ENCODE measurements around the gene CATSPERZ. TPM values are rescaled to one million over a fixed set of nuclear protein-coding genes. Genes with fewer than 3 reads are reported as not detected.
"Not testable (repeated sequence)": the region's sequence is repeated elsewhere in the genome, so short reads cannot be mapped to it uniquely, and the experiment has no call there.

Gene CATSPERZ
- total RNA-seq, 2 experiments from 2014 or later = not detected

- Mint-ChIP-seq H3K4me1 (peaks cover 27% of the 10 kb centered on the region), H3K36me3 (ENCODE audit: low read depth) (peaks cover 19% of the 10 kb centered on the region), H3K9me3 (no peaks in the 10 kb centered on the region), H3K27me3 (no peaks in the 10 kb centered on the region), H3K4me3 (no peak overlapping the region), H3K27ac (no peak overlapping the region)
- no peak for DNase-seq
- ChIA-PET CTCF (interaction anchor here (0.6 to 1.2 kb wide), 3 partner anchors 10 to 28 kb away, joined by 3 to 4 read pairs (median 3); no protein-coding TSS in a partner anchor), POLR2A (no interaction called here)
Measured at GRCh38 chr11:64321533-64321932, 21.4 kb downstream of the CATSPERZ start.

GRCh38 chr11:64322925-64323260 lies 22.7 kb downstream of the CATSPERZ start:
- Mint-ChIP-seq H3K27ac (no peak overlapping the region), H3K4me1 (peaks cover 19% of the 10 kb centered on the region), H3K9me3 (no peaks in the 10 kb centered on the region), H3K36me3 (ENCODE audit: low read depth) (peaks cover 10% of the 10 kb centered on the region), H3K4me3 (no peak overlapping the region), H3K27me3 (no peaks in the 10 kb centered on the region)
- ChIA-PET CTCF (interaction anchor here (0.9 to 1.7 kb wide), 4 partner anchors 9 to 21 kb away, joined by 3 to 9 read pairs (median 4); no protein-coding TSS in a partner anchor), POLR2A (no interaction called here)
- DNase-seq = no peak

GRCh38 chr11:64323373-64323772 lies 23.2 kb downstream of the CATSPERZ start:
- ChIA-PET CTCF (interaction anchor here (0.9 to 1.7 kb wide), 4 partner anchors 8 to 23 kb away, joined by 3 to 9 read pairs (median 4); no protein-coding TSS in a partner anchor), POLR2A (no interaction called here)
- H3K27ac Mint-ChIP-seq = no peak overlapping the region
- no peak for DNase-seq
- peaks cover 10% of the 10 kb centered on the region for H3K36me3 Mint-ChIP-seq (ENCODE audit: low read depth)
- H3K9me3 Mint-ChIP-seq = no peaks in the 10 kb centered on the region
- no peaks in the 10 kb centered on the region for H3K27me3 Mint-ChIP-seq
- peaks cover 16% of the 10 kb centered on the region for H3K4me1 Mint-ChIP-seq
- no peak overlapping the region for H3K4me3 Mint-ChIP-seq

DNA sequence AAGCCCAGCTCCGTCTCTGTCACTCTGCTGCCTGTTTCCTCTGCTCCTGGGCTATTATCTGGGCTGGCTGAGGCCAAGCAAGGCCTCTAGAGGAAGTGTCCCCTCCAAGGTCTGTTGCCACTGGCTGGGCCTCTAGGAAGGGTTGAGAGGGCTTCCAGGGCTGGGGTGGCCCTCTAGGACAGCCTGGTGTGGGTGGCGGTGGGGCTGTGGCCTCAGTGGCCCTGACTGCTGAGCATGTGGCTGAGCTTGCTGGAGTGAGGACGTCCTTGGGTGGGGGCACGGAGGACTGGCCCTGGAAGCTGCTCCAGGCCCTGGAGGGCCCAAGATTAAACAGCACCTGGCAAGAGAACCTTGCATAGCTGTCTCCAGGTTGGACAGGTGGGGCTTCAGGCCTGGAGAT lies 23.8 kb downstream of the CATSPERZ start:
- H3K27me3 Mint-ChIP-seq, POLR2A ChIA-PET, H3K4me3 Mint-ChIP-seq, DNase-seq, H3K9me3 Mint-ChIP-seq: not testable (repeated sequence)
- Mint-ChIP-seq H3K36me3 (ENCODE audit: low read depth) (peaks cover 10% of the 10 kb centered on the region), H3K27ac (peak overlapping the region; percentile 68), H3K4me1 (peaks cover 13% of the 10 kb centered on the region)
- CTCF ChIA-PET = interaction anchor here (0.6 to 1.7 kb wide), 3 partner anchors 8 to 133 kb away, joined by 3 to 9 read pairs (median 3); no protein-coding TSS in a partner anchor

GRCh38 chr11:64324692-64325469 lies 24.7 kb downstream of the CATSPERZ start:
- Mint-ChIP-seq H3K27ac (no peak overlapping the region), H3K9me3 (no peaks in the 10 kb centered on the region), H3K36me3 (ENCODE audit: low read depth) (peaks cover 9% of the 10 kb centered on the region), H3K27me3 (no peaks in the 10 kb centered on the region), H3K4me1 (peaks cover 6% of the 10 kb centered on the region), H3K4me3 (no peak overlapping the region)
- ChIA-PET POLR2A (no interaction called here), CTCF (interaction anchor here (0.6 to 1.5 kb wide), 3 partner anchors 12 to 35 kb away, joined by 3 to 4 read pairs (median 4); no protein-coding TSS in a partner anchor)
- DNase-seq = no peak

DNA sequence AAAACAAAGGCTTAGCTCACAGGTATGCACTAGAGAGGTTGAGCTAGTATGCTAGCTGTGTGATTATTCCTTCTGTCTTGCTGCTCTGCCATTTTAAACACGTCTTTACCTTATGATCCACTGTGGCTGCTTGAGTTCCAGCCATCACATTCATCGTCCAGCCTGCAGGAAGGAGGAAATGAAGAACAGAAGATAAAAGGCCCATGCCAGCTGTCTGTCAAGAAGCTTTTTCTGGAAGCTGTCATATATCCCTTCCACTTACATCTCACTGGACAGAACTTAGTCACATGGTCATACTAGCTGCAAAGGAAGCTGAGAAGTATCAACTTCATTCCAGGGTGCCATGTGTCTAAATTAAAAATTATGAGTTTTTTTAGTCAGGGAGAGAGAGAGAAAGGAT lies 27.2 kb downstream of the CATSPERZ start:
- peaks cover 19% of the 10 kb centered on the region for H3K4me1 Mint-ChIP-seq
- no peaks in the 10 kb centered on the region for H3K36me3 Mint-ChIP-seq (ENCODE audit: low read depth)
- H3K4me3 Mint-ChIP-seq = no peak overlapping the region
- ChIA-PET CTCF (interaction anchor here (0.6 to 1.2 kb wide), 2 partner anchors 10 to 16 kb away, joined by 4 read pairs; partner anchors contain the start of genes PRDX5 and TRMT112), POLR2A (no interaction called here)
- H3K9me3 Mint-ChIP-seq = no peaks in the 10 kb centered on the region
- H3K27ac Mint-ChIP-seq = no peak overlapping the region
- no peak for DNase-seq
- H3K27me3 Mint-ChIP-seq = no peaks in the 10 kb centered on the region

DNA sequence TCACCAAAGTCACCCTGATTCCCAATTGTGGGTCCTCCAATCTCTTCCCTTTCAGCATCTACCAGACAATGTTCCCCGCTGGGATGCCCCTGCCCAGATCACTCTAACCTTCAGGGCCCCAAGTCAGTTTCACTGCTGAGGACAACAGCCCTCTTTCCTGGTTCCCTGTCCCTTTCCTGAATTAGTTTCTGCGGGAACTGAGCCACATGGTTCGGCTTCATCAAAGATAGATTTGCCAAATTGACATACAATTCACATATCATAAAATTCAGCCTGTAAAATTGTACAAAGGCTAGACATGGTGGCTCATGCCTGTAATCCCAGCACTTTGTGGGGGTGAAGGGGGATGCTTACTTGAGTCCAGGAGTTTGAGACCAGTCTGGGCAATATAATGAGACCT lies 27.8 kb downstream of the CATSPERZ start:
- H3K27me3 Mint-ChIP-seq = no peaks in the 10 kb centered on the region
- peaks cover 22% of the 10 kb centered on the region for H3K4me1 Mint-ChIP-seq
- no peak overlapping the region for H3K27ac Mint-ChIP-seq
- POLR2A ChIA-PET = no interaction called here
- no peak for DNase-seq
- H3K4me3 Mint-ChIP-seq = no peak overlapping the region
- H3K9me3 Mint-ChIP-seq = no peaks in the 10 kb centered on the region
- H3K36me3 Mint-ChIP-seq (ENCODE audit: low read depth) = no peaks in the 10 kb centered on the region
- CTCF ChIA-PET = interaction anchor here (1.2 kb wide), 1 partner anchor 10 kb away, joined by 4 read pairs; the partner anchor contains the start of genes PRDX5 and TRMT112

DNA sequence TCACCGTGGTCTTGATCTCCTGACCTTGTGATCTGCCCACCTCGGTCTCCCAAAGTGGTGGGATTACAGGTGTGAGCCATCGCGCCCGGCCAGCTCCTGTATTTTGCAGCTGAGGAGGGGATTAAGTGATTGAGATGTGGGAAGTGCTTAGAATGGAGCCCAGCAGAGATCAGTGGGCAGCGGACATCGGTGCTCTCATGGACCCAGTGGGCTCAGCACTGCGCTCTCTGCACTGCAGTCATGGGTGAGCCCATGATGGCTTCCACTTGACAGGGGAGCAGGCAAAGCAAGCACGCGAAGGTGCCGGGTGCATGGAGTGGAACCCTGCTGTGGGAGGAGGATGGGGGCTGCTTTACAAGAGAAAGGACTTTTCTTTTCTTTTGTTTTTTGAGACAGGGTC lies 30.7 kb downstream of the CATSPERZ start:
- ChIA-PET POLR2A (interaction anchor here (1.5 kb wide), 1 partner anchor 13 kb away, joined by 12 read pairs; the partner anchor contains the start of genes PRDX5 and TRMT112), CTCF (interaction anchor here (0.7 to 4.4 kb wide), 20 partner anchors 8 to 1919 kb away, joined by 3 to 54 read pairs (median 4); partner anchors contain the start of genes BAD, CCDC88B, ESRRA and PRDX5)
- H3K4me1 Mint-ChIP-seq = peaks cover 26% of the 10 kb centered on the region
- H3K9me3 Mint-ChIP-seq = no peaks in the 10 kb centered on the region
- H3K27ac Mint-ChIP-seq = no peak overlapping the region
- H3K36me3 Mint-ChIP-seq (ENCODE audit: low read depth) = peaks cover 3% of the 10 kb centered on the region
- no peaks in the 10 kb centered on the region for H3K27me3 Mint-ChIP-seq
- no peak for DNase-seq
- no peak overlapping the region for H3K4me3 Mint-ChIP-seq

- H3K4me1 Mint-ChIP-seq = peaks cover 26% of the 10 kb centered on the region
- CTCF ChIA-PET = interaction anchor here (0.5 to 4.4 kb wide), 36 partner anchors 8 to 331 kb away, joined by 3 to 54 read pairs (median 4); partner anchors contain the start of genes BAD, CCDC88B, ESRRA and FERMT3
Measured at GRCh38 chr11:64331569-64332371, 31.6 kb downstream of the CATSPERZ start.

DNA sequence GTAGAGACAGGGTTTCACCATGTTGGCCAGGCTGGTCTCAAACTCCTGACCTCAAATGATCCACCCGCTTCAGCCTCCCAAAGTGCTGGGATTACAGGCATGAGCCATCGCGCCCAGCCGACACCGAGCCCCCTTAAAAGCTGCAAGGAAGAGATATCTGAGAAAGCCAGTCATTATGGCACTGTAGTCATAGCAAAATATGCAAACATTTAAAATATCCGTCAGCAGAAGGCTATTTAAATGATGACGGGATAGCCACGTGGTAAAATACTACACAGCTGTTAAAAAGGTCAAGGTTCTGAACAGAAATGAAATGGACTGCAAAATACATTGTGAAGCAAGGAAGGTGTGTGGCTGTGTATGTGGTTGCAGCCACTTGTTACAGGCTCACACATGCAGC lies 33.4 kb downstream of the CATSPERZ start:
- H3K27ac Mint-ChIP-seq = no peak overlapping the region
- peaks cover 14% of the 10 kb centered on the region for H3K36me3 Mint-ChIP-seq (ENCODE audit: low read depth)
- H3K27me3 Mint-ChIP-seq = no peaks in the 10 kb centered on the region
- no peaks in the 10 kb centered on the region for H3K9me3 Mint-ChIP-seq
- DNase-seq = no peak
- CTCF ChIA-PET = interaction anchor here (2.5 to 4.4 kb wide), 3 partner anchors 9 to 23 kb away, joined by 10 to 54 read pairs (median 29); partner anchors contain the start of genes PRDX5 and TRMT112
- H3K4me1 Mint-ChIP-seq = peaks cover 40% of the 10 kb centered on the region
- POLR2A ChIA-PET = no interaction called here
- H3K4me3 Mint-ChIP-seq = no peak overlapping the region

More at GRCh38 chr11:64331569-64332371, 31.6 kb downstream of the CATSPERZ start:
- H3K36me3 Mint-ChIP-seq (ENCODE audit: low read depth) = peaks cover 3% of the 10 kb centered on the region
- no peak overlapping the region for H3K4me3 Mint-ChIP-seq
- peak; percentile 76 for DNase-seq
- POLR2A ChIA-PET = interaction anchor here (0.8 to 1.5 kb wide), 2 partner anchors 8 to 14 kb away, joined by 4 to 12 read pairs; partner anchors contain the start of genes CCDC88B, PRDX5 and TRMT112
- H3K27me3 Mint-ChIP-seq = no peaks in the 10 kb centered on the region
- H3K9me3 Mint-ChIP-seq = no peaks in the 10 kb centered on the region
- H3K27ac Mint-ChIP-seq = peak overlapping the region; percentile 78

- ChIA-PET POLR2A (no interaction called here), CTCF (no interaction called here)
- Mint-ChIP-seq H3K4me1 (peaks cover 51% of the 10 kb centered on the region), H3K9me3 (no peaks in the 10 kb centered on the region), H3K4me3 (no peak overlapping the region), H3K27me3 (no peaks in the 10 kb centered on the region), H3K27ac (no peak overlapping the region), H3K36me3 (ENCODE audit: low read depth) (peaks cover 16% of the 10 kb centered on the region)
- DNase-seq = no peak
Measured at GRCh38 chr11:64334764-64335735, 34.9 kb downstream of the CATSPERZ start.

Data from activated CD4-positive, alpha-beta T cell treated with anti-CD3 and anti-CD28 coated beads, Interleukin-2, amount 10 ng/mL, durations not matched to agents 7 days and 5 days (primary cell).